OCI-LY3 (cell line): ENCODE measurements around the gene IRF2BP2.

ENCODE experiments used
- CTCF ChIP-seq: fragments of 200-600, 300-600 bp; sonication (generic); IDR thresholded peaks from 2 replicates; pipeline ENCODE4 v1.5.1; 2014; ENCODE audit warnings: antibody characterized with exemption, low read length, low read depth
- EZH2phosphoT487 ChIP-seq: fragments of 200-600 bp; shearing (Covaris generic); IDR thresholded peaks from 2 replicates; pipeline ENCODE4 v1.6.1; 2018; ENCODE audit warnings: antibody characterized with exemption, mixed run types, low read depth

- TF ChIP-seq CTCF (no peak), EZH2phosphoT487 (no peak)
These were observed 8.2 kb upstream of the IRF2BP2 start for GRCh38 chr1:234617986-234618736.
